H1 (cell line): ENCODE results near the gene ZNF304. TPM values are rescaled to one million over a fixed set of nuclear protein-coding genes. Genes with fewer than 3 reads are reported as not detected.
A peak's percentile ranks its signal among the peaks of the same experiment; 100 is the strongest.

ENCODE experiments used
- CTCF ChIA-PET: fragments of 300-600 bp; sonication (Branson Sonifier 250); formaldehyde crosslinking; loops from one replicate; lab custom pipeline; 2021; ENCODE audit not compliant: partially characterized antibody; lab: Charles Lee
- POLR2A ChIA-PET: fragments of 300-600 bp; sonication (Branson Sonifier 250); formaldehyde crosslinking; loops from one replicate; lab custom pipeline; 2021; ENCODE audit warnings: inconsistent platforms; ENCODE audit not compliant: partially characterized antibody; lab: Charles Lee
- DNase-seq, 2 experiments: peaks; one replicate each; pipeline versions ENCODE4 v3.0.0 to v3.0.0-alpha.2; 2010 to 2022; ENCODE audit warnings: low spot score in 2 of 2, low read depth in 1 of 2, mixed read lengths in 1 of 2
- FAIRE-seq: peaks from 2 replicates; lab custom pipeline; 2011; peaks lifted over from hg19 to GRCh38; lab: Jason Lieb, UNC
- H2AFZ ChIP-seq: 2 replicates; pipeline ENCODE4 v1.8.1; 2012; ENCODE audit warnings: low read length, inconsistent platforms
- H2AK5ac ChIP-seq: 2 replicates; pipeline ENCODE4 v1.6.1; 2013; ENCODE audit warnings: low read depth, low read length
- H2BK120ac ChIP-seq: replicated peaks from 2 replicates; pipeline ENCODE3; 2013; ENCODE audit warnings: low read depth, low read length, inconsistent platforms
- H2BK12ac ChIP-seq: 2 replicates; pipeline ENCODE4 v1.6.1; 2013; ENCODE audit warnings: low read depth, low read length
- H2BK15ac ChIP-seq: 2 replicates; pipeline ENCODE4 v1.6.1; 2013; ENCODE audit warnings: low read length
- H2BK20ac ChIP-seq: 2 replicates; pipeline ENCODE4 v1.6.1; 2013; ENCODE audit warnings: low read length
- H2BK5ac ChIP-seq: 2 replicates; pipeline ENCODE4 v1.6.1; 2013; ENCODE audit warnings: low read depth, low read length
- H3K14ac ChIP-seq: 2 replicates; pipeline ENCODE4 v1.6.1; 2013; ENCODE audit warnings: inconsistent platforms; ENCODE audit not compliant: insufficient read length
- H3K18ac ChIP-seq: 2 replicates; pipeline ENCODE4 v1.6.1; 2013; ENCODE audit warnings: low read length; ENCODE audit errors: extremely low read depth
- H3K23ac ChIP-seq: 2 replicates; pipeline ENCODE4 v1.6.1; 2013; ENCODE audit warnings: inconsistent platforms; ENCODE audit not compliant: insufficient read length
- H3K23me2 ChIP-seq: 2 replicates; pipeline ENCODE4 v1.6.1; 2013; ENCODE audit warnings: low read depth, low read length
- H3K27ac ChIP-seq: 2 replicates; pipeline ENCODE4 v1.6.1; 2011; ENCODE audit warnings: low read depth, low read length, inconsistent platforms
- H3K27me3 ChIP-seq, 4 experiments: replicated peaks in 1 of 4; 1 replicate in 1 of 4; 2 replicates in 3 of 4; pipeline versions ENCODE4 v1.6.1 to v1.8.1; 2011 to 2013; ENCODE audit warnings: low read length in 3 of 4, mild to moderate bottlenecking in 3 of 4, inconsistent platforms in 2 of 4, mixed read lengths in 2 of 4, moderate library complexity in 1 of 4; ENCODE audit not compliant: control insufficient read depth in 3 of 4, insufficient read depth in 3 of 4; ENCODE audit errors: extremely low read depth in 1 of 4
- H3K36me3 ChIP-seq, 4 experiments: 2 replicates each; pipeline versions ENCODE4 v1.6.1 to v1.8.1; 2011 to 2013; ENCODE audit warnings: mild to moderate bottlenecking in 4 of 4, low read length in 3 of 4, moderate library complexity in 2 of 4, control low read depth in 1 of 4, inconsistent platforms in 1 of 4; ENCODE audit not compliant: insufficient read depth in 4 of 4, control insufficient read depth in 2 of 4
- H3K4ac ChIP-seq: replicated peaks from 2 replicates; pipeline ENCODE3; 2013; ENCODE audit warnings: low read length, low read depth, mixed read lengths, inconsistent platforms; ENCODE audit not compliant: insufficient read length
- H3K4me1 ChIP-seq, 4 experiments: replicated peaks in 1 of 4; 1 replicate in 1 of 4; 2 replicates in 3 of 4; pipeline versions ENCODE4 v1.6.1 to v1.8.1; 2011 to 2013; ENCODE audit warnings: low read length in 3 of 4, inconsistent platforms in 2 of 4, mixed read lengths in 1 of 4; ENCODE audit not compliant: insufficient read depth in 4 of 4, control insufficient read depth in 3 of 4
- H3K4me2 ChIP-seq, 2 experiments: 2 replicates each; pipeline versions ENCODE4 v1.6.1 to v1.8.1; 2011 to 2013; ENCODE audit warnings: low read depth in 2 of 2, low read length in 2 of 2, control low read depth in 1 of 2, inconsistent platforms in 1 of 2, mild to moderate bottlenecking in 1 of 2; ENCODE audit not compliant: insufficient read depth in 1 of 2
- H3K4me3 ChIP-seq, 4 experiments: fragments of 200-600, 300-600 bp in 1 of 4; sonication (generic), shearing (Covaris generic), sonication (Bioruptor Twin) in 1 of 4; 2 replicates each; pipeline versions ENCODE4 v1.5.1 to v1.8.1; 2011 to 2016; ENCODE audit warnings: low read length in 4 of 4, low read depth in 3 of 4, control low read depth in 2 of 4, inconsistent platforms in 2 of 4, mild to moderate bottlenecking in 2 of 4, mixed read lengths in 1 of 4, moderate library complexity in 1 of 4; ENCODE audit not compliant: insufficient read depth in 2 of 4; ENCODE audit errors: extremely low read depth in 1 of 4
- H3K56ac ChIP-seq: replicated peaks from 2 replicates; pipeline ENCODE3; 2013; ENCODE audit warnings: low read depth, mild to moderate bottlenecking, mixed read lengths, low read length, inconsistent platforms; ENCODE audit not compliant: insufficient read length
- H3K79me1 ChIP-seq: 2 replicates; pipeline ENCODE4 v1.6.1; 2013; ENCODE audit warnings: low read depth, low read length, control low read depth
- H3K79me2 ChIP-seq, 2 experiments: 2 replicates each; pipeline versions ENCODE4 v1.6.1 to v1.8.1; 2012 to 2013; ENCODE audit warnings: low read length in 2 of 2, mild to moderate bottlenecking in 2 of 2, inconsistent platforms in 1 of 2; ENCODE audit not compliant: insufficient read depth in 2 of 2, control insufficient read depth in 1 of 2
- H3K9ac ChIP-seq, 4 experiments: replicated peaks in 1 of 4; 1 replicate in 1 of 4; 2 replicates in 3 of 4; pipeline versions ENCODE4 v1.6.1 to v1.8.1; 2011 to 2013; ENCODE audit warnings: low read depth in 3 of 4, low read length in 3 of 4, control low read depth in 2 of 4, mild to moderate bottlenecking in 2 of 4, moderate library complexity in 2 of 4, inconsistent platforms in 1 of 4; ENCODE audit errors: extremely low read depth in 1 of 4
- H3K9me3 ChIP-seq, 2 experiments: 2 replicates each; pipeline versions ENCODE4 v1.6.1 to v1.8.1; 2012 to 2013; ENCODE audit warnings: mild to moderate bottlenecking in 2 of 2, moderate library complexity in 2 of 2, control low read depth in 1 of 2, inconsistent platforms in 1 of 2, low read depth in 1 of 2, low read length in 1 of 2, mixed read lengths in 1 of 2; ENCODE audit not compliant: insufficient read depth in 2 of 2
- H4K20me1 ChIP-seq, 2 experiments: replicated peaks in 1 of 2; 2 replicates each; pipeline versions ENCODE3 to v1.8.1; 2011 to 2013; ENCODE audit warnings: inconsistent platforms in 2 of 2, low read length in 2 of 2, mild to moderate bottlenecking in 1 of 2; ENCODE audit not compliant: insufficient read depth in 2 of 2, control insufficient read depth in 1 of 2
- H4K5ac ChIP-seq: 2 replicates; pipeline ENCODE4 v1.6.1; 2013; ENCODE audit warnings: low read length, low read depth, mixed read lengths, inconsistent platforms; ENCODE audit not compliant: insufficient read length
- H4K8ac ChIP-seq: 2 replicates; pipeline ENCODE4 v1.8.0; 2013; ENCODE audit warnings: mild to moderate bottlenecking, moderate library complexity, low read length, inconsistent platforms; ENCODE audit not compliant: insufficient read depth; ENCODE audit errors: extremely low read depth
- H4K91ac ChIP-seq: replicated peaks from 2 replicates; pipeline ENCODE3; 2013; ENCODE audit warnings: low read length, mixed read lengths, inconsistent platforms; ENCODE audit not compliant: insufficient read length
- CBX5 ChIP-seq: fragments of 300-800, 300-1000 bp; sonication (generic); IDR thresholded peaks from 2 replicates; pipeline ENCODE4 v1.7.1; 2016; ENCODE audit warnings: antibody characterized with exemption, low read length, low read depth
- CBX8 ChIP-seq: fragments of 300-800, 300-1000 bp; sonication (generic); IDR thresholded peaks from 2 replicates; pipeline ENCODE4 v1.7.1; 2016; ENCODE audit warnings: low read depth, low read length, borderline replicate concordance
- HDAC2 ChIP-seq, 2 experiments: fragments of 300-600 bp in 1 of 2; sonication (generic) in 1 of 2; IDR thresholded peaks; 2 replicates each; pipeline ENCODE4 v1.6.1; 2011 to 2012; ENCODE audit warnings: low read depth in 2 of 2, low read length in 2 of 2, mild to moderate bottlenecking in 2 of 2, moderate library complexity in 2 of 2, borderline replicate concordance in 1 of 2, inconsistent platforms in 1 of 2
- PHF8 ChIP-seq: fragments of 200-600 bp; sonication (generic); conservative IDR thresholded peaks from 2 replicates; pipeline ENCODE4 v1.7.1; 2012; ENCODE audit warnings: low read depth, mild to moderate bottlenecking, inconsistent platforms, low read length, moderate library complexity
- TCF12 ChIP-seq: IDR thresholded peaks from 2 replicates; pipeline ENCODE4 v1.6.1; 2011; ENCODE audit warnings: low read depth, mild to moderate bottlenecking, low read length
- WGBS, 2 experiments: shearing (Covaris generic) in 1 of 2; methylation state at CpG; one replicate each; pipeline versions ENCODE4 v1.1.6 to v1.1.7; 2013 to 2015; ENCODE audit warnings: low lambda C conversion rate in 2 of 2, mixed read lengths in 2 of 2, inconsistent platforms in 1 of 2, low coverage in 1 of 2, missing lambda C conversion rate in 1 of 2; ENCODE audit not compliant: insufficient replicate concordance in 2 of 2, insufficient coverage in 1 of 2, insufficient read length in 1 of 2; ENCODE audit errors: extremely low coverage in 1 of 2, missing lambda C conversion rate in 1 of 2; 5-methylcytosine and 5-hydroxymethylcytosine counted together
- polyA plus RNA-seq, 7 experiments: library from polyadenylated mRNA; depleted of rRNA in 3 of 7; stranded (reverse) in 5 of 7; unstranded in 2 of 7; fragments of >200 nt in 5 of 7; fragments of 200-250 nt in 2 of 7; gene quantifications; 1 replicate in 5 of 7; 2 replicates in 1 of 7; 4 replicates in 1 of 7; pipeline versions ENCODE4 v1.2.1 to v1.2.3, GENCODE V29; 2011 to 2013; ENCODE audit warnings: missing spikeins in 2 of 7, mixed read lengths in 2 of 7
- total RNA-seq: library from RNA; stranded (reverse); fragmentation: NEBNext Ultra II Directional; extraction: Animal tissue kit (Norgen Biotek cat#: 25700); gene quantifications from 2 replicates; pipeline ENCODE4 v1.2.1, GENCODE V29; 2021

ZNF304 gene
- total and polyA plus RNA-seq, 2 of the 8 experiments (the other 6 are each of a cell fraction or from before 2014, with no cell fraction given), result 4.3 to 10.5 TPM

DNA sequence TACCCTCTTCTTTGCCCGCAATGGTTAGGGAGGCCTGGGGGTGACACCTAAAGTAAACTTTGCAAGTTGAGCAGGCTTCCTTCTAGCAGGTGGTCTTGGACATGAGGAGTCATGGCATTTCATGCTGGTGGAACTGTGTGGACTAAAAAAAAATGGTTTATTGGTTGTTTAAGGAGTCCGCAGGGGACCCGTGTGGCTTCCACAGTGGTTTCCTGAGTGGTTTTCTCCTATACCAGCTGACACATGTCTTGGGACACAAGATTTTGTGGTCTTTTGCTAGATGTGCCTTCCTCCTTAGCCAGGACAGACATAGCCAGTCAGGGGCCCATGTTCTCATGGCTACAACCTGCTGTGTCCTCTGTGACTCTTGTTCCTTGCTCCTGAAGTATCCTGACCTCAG, 29.3 kb upstream of the ZNF304 start:
- FAIRE-seq, result no peak
- TF ChIP-seq CBX5 (no peak), HDAC2 (IDR thresholded peaks at IDR 0.05; ENCODE audit: borderline replicate concordance in 1 of 2, low read depth in 2 of 2, low read length in 2 of 2) (no peak), PHF8 (no peak), TCF12 (no peak), CBX8 (no peak)

More for the DNA sequence above, 29.3 kb upstream of the ZNF304 start:
- Histone ChIP-seq H2AK5ac (no peak overlapping the region), H4K91ac (no peak overlapping the region), H4K20me1 (peaks cover 0 to 7% of the 10 kb centered on the region in 2 experiments), H3K27ac (no peak overlapping the region), H3K4me1 (peaks cover 0 to 2% (median under 1%) of the 10 kb centered on the region in 4 experiments; a peak in 3 of 7 replicates), H3K56ac (no peak overlapping the region), H2BK120ac (no peak overlapping the region), H2BK20ac (no peak overlapping the region), H3K9me3 (no peaks in the 10 kb centered on the region), H3K4me2 (peak overlapping the region; percentile 87 to 89; a peak in 3 of 4 replicates), H4K8ac (no peak overlapping the region), H3K18ac (no peak overlapping the region), H3K36me3 (peaks cover 5 to 24% (median 14%) of the 10 kb centered on the region in 4 experiments; a peak in 6 of 8 replicates), H2AFZ (no peak overlapping the region), H2BK5ac (no peak overlapping the region), H3K4me3 (peak overlapping the region; percentile 2 to 90 (median 82); a peak in 5 of 8 replicates), H3K14ac (no peak overlapping the region), H3K9ac (peak overlapping the region in 1 of 4 experiments; percentile 2; a peak in 1 of 7 replicates), H3K27me3 (no peaks in the 10 kb centered on the region; a peak in 1 of 7 replicates), H3K4ac (no peak overlapping the region), H3K79me2 (peaks cover 11 to 29% of the 10 kb centered on the region in 2 experiments), H3K23me2 (peaks cover 7% of the 10 kb centered on the region), H3K79me1 (peaks cover 12% of the 10 kb centered on the region), H4K5ac (no peak overlapping the region), H2BK15ac (no peak overlapping the region), H3K23ac (no peak overlapping the region), H2BK12ac (no peak overlapping the region)
- ChIA-PET POLR2A (interaction anchor here (0.5 to 1.6 kb wide), 8 partner anchors 10 to 42 kb away, joined by 3 to 5 read pairs (median 3); partner anchors contain the start of genes TRAPPC2B and ZNF547), CTCF (interaction anchor here (0.9 to 1.5 kb wide), 3 partner anchors 10 to 14 kb away, joined by 3 to 4 read pairs (median 3); no protein-coding TSS in a partner anchor)
- no peak for DNase-seq
- WGBS, 2 experiments, result 82% methylated on average over 3 of the region's 3 CpGs; no CpG with 5 or more reads in 1 of the 2 experiments
